Nephron (organoid): ENCODE measurements around the gene DLGAP1.

Source experiments
- H3K27ac Mint-ChIP-seq, 3 experiments: 2 replicates each; pipeline ENCODE4 v1.8.0; 2020; ENCODE audit warnings: mixed read lengths in 3 of 3, mild to moderate bottlenecking in 2 of 3, moderate library complexity in 1 of 3
- H3K27me3 Mint-ChIP-seq: 2 replicates; pipeline ENCODE4 v1.8.0; 2021; ENCODE audit warnings: low read depth, mild to moderate bottlenecking, moderate library complexity, mixed read lengths
- H3K36me3 Mint-ChIP-seq: 2 replicates; pipeline ENCODE4 v1.8.0; 2020; ENCODE audit warnings: low read depth, mixed read lengths
- H3K4me1 Mint-ChIP-seq: 2 replicates; pipeline ENCODE4 v1.8.0; 2020; ENCODE audit warnings: mixed read lengths
- H3K4me3 Mint-ChIP-seq, 3 experiments: 2 replicates each; pipeline ENCODE4 v1.8.0; 2020; ENCODE audit warnings: mild to moderate bottlenecking in 3 of 3, mixed read lengths in 3 of 3, moderate library complexity in 2 of 3
- H3K9me3 Mint-ChIP-seq: 2 replicates; pipeline ENCODE4 v1.8.0; 2020; ENCODE audit warnings: mixed read lengths
- CTCF ChIP-seq, 3 experiments: fragments of 200-600 bp; sonication (generic); IDR thresholded peaks; one replicate each; pipeline ENCODE4 v1.5.0; 2021; ENCODE audit warnings: antibody characterized with exemption in 3 of 3; ENCODE audit not compliant: unreplicated experiment in 3 of 3

The DLGAP1 gene

DNA sequence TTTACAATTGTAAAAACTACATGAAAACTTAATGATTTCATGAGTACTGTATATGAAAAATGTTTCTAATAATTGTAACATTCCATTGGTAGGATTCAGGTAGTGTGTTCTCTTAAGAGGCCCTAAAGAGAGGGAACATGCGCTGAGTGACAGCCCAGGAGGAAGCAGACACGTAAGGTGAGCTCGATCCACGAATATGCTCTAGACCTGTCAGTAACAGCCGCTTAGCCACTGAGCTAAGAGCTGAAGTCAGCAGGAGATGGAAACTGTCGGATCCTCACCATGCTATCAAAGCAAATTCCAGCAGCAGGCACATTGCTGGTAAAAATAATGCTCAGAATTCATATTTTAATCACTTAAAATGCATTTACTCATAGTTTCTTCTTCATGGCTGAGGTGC is 658.7 kb downstream of the DLGAP1 start:
- peaks cover 15% of the 10 kb centered on the region for H3K27me3 Mint-ChIP-seq
- H3K27ac Mint-ChIP-seq = no peak overlapping the region
- H3K4me1 Mint-ChIP-seq = peaks cover 26% of the 10 kb centered on the region
- no peak overlapping the region for H3K4me3 Mint-ChIP-seq
- H3K36me3 Mint-ChIP-seq = no peaks in the 10 kb centered on the region
- TF ChIP-seq CTCF (IDR thresholded peaks at IDR 0.05; ENCODE audit: unreplicated experiment in 3 of 3) = no peak
- no peaks in the 10 kb centered on the region for H3K9me3 Mint-ChIP-seq

GRCh38 chr18:3794537-3795348 is 660.4 kb downstream of the DLGAP1 start:
- Mint-ChIP-seq H3K9me3 (no peaks in the 10 kb centered on the region), H3K27ac (peak overlapping the region in 2 of 3 experiments; percentile 50 to 66), H3K4me1 (peaks cover 22% of the 10 kb centered on the region), H3K4me3 (no peak overlapping the region), H3K27me3 (peaks cover 15% of the 10 kb centered on the region), H3K36me3 (no peaks in the 10 kb centered on the region)
- no peak for TF ChIP-seq CTCF (IDR thresholded peaks at IDR 0.05; ENCODE audit: unreplicated experiment in 3 of 3)

- peak overlapping the region in 1 of 3 experiments; percentile 2 for H3K27ac Mint-ChIP-seq
- peaks cover 15% of the 10 kb centered on the region for H3K27me3 Mint-ChIP-seq
- H3K9me3 Mint-ChIP-seq = no peaks in the 10 kb centered on the region
- no peaks in the 10 kb centered on the region for H3K36me3 Mint-ChIP-seq
- TF ChIP-seq CTCF (IDR thresholded peaks at IDR 0.05; ENCODE audit: unreplicated experiment in 3 of 3) = no peak
- peaks cover 28% of the 10 kb centered on the region for H3K4me1 Mint-ChIP-seq
- H3K4me3 Mint-ChIP-seq = no peak overlapping the region
Measured at GRCh38 chr18:3793545-3793944, 661.6 kb downstream of the DLGAP1 start.

DNA sequence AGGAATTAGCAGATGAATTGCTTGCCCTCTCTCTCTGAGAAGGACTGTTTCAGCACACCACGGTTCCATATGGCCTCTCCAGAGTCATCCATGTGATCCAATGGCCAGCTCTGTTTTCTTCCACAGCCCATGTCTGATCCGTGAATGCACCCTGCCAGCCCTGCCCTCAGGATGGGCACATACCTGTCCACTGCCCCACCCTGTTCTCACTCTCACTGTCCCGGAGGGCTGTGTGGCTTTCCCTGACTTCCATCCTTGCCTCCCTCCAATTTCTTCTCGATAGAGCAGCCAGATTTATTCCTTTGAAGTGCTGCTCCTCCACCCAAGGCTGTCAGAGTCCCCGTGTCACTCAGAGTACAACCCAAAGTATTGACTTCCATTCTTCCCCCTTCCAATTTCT is 662.0 kb downstream of the DLGAP1 start:
- Mint-ChIP-seq H3K27ac (peak overlapping the region in 1 of 3 experiments; percentile 2), H3K4me3 (no peak overlapping the region), H3K27me3 (peaks cover 19% of the 10 kb centered on the region), H3K9me3 (no peaks in the 10 kb centered on the region), H3K36me3 (no peaks in the 10 kb centered on the region), H3K4me1 (peaks cover 25% of the 10 kb centered on the region)
- TF ChIP-seq CTCF (IDR thresholded peaks at IDR 0.05; ENCODE audit: unreplicated experiment in 3 of 3) = no peak

GRCh38 chr18:3792711-3793110 is 662.4 kb downstream of the DLGAP1 start:
- H3K4me1 Mint-ChIP-seq = peaks cover 22% of the 10 kb centered on the region
- no peak for TF ChIP-seq CTCF (IDR thresholded peaks at IDR 0.05; ENCODE audit: unreplicated experiment in 3 of 3)
- H3K27ac Mint-ChIP-seq = no peak overlapping the region
- no peaks in the 10 kb centered on the region for H3K36me3 Mint-ChIP-seq
- H3K27me3 Mint-ChIP-seq = peaks cover 23% of the 10 kb centered on the region
- H3K9me3 Mint-ChIP-seq = no peaks in the 10 kb centered on the region
- H3K4me3 Mint-ChIP-seq = no peak overlapping the region

- no peak for TF ChIP-seq CTCF (IDR thresholded peaks at IDR 0.05; ENCODE audit: unreplicated experiment in 3 of 3)
- H3K27me3 Mint-ChIP-seq = peaks cover 22% of the 10 kb centered on the region
- no peaks in the 10 kb centered on the region for H3K36me3 Mint-ChIP-seq
- H3K4me3 Mint-ChIP-seq = no peak overlapping the region
- H3K27ac Mint-ChIP-seq = no peak overlapping the region
- peaks cover 2% of the 10 kb centered on the region for H3K9me3 Mint-ChIP-seq
- peaks cover 22% of the 10 kb centered on the region for H3K4me1 Mint-ChIP-seq
Measured at GRCh38 chr18:3791238-3791637, 663.9 kb downstream of the DLGAP1 start.
